Caco-2 (cell line): ENCODE data around the gene ZFHX2. TPM values are rescaled to one million over a fixed set of nuclear protein-coding genes. Genes with fewer than 3 reads are reported as not detected.

Experiments used
- BruUV-seq: library from RNA; stranded (reverse); fragments of 400-500 nt; replicated peaks from 2 replicates; lab custom pipeline; 2021; lab: Mats Ljungman, UMichigan
- CTCF ChIA-PET: fragments of 300-600 bp; sonication (Branson Sonifier 250); formaldehyde crosslinking; loops from one replicate; lab custom pipeline; 2022; ENCODE audit warnings: antibody characterized with exemption; lab: Charles Lee
- POLR2A ChIA-PET: fragments of 300-600 bp; sonication (Branson Sonifier 250); formaldehyde crosslinking; loops from one replicate; lab custom pipeline; 2022; ENCODE audit warnings: antibody characterized with exemption; lab: Charles Lee
- DNase-seq, 2 experiments: peaks; one replicate each; pipeline versions ENCODE4 v3.0.0 to v3.0.0-alpha.2; 2020 to 2022
- H3K27me3 ChIP-seq: replicated peaks from 2 replicates; pipeline ENCODE4 v1.6.0; 2011; ENCODE audit warnings: low read length; ENCODE audit not compliant: control insufficient read depth, insufficient read depth
- H3K36me3 ChIP-seq: 2 replicates; pipeline ENCODE4 v1.5.1; 2011; ENCODE audit warnings: low read length; ENCODE audit not compliant: control insufficient read depth, insufficient read depth
- H3K4me1 ChIP-seq: fragments of 250-450 bp; sonication (Bioruptor Pico); 2 replicates; pipeline ENCODE4 v1.5.1; 2020; ENCODE audit warnings: mild to moderate bottlenecking
- H3K4me3 ChIP-seq: 2 replicates; pipeline ENCODE4 v1.5.1; 2011; ENCODE audit warnings: low read depth, mild to moderate bottlenecking, control low read depth, low read length
- H3K9me3 ChIP-seq: fragments of 250-450 bp; sonication (Bioruptor Pico); 2 replicates; pipeline ENCODE4 v1.5.1; 2020; ENCODE audit warnings: mild to moderate bottlenecking, moderate library complexity
- H3K27ac Mint-ChIP-seq: one replicate; pipeline ENCODE4 v1.8.0; 2022; ENCODE audit warnings: mixed read lengths; ENCODE audit not compliant: unreplicated experiment
- H3K27me3 Mint-ChIP-seq: one replicate; pipeline ENCODE4 v1.8.0; 2022; ENCODE audit warnings: mixed read lengths; ENCODE audit not compliant: insufficient read depth, unreplicated experiment
- H3K36me3 Mint-ChIP-seq: one replicate; pipeline ENCODE4 v1.8.0; 2022; ENCODE audit warnings: mild to moderate bottlenecking, mixed read lengths; ENCODE audit not compliant: insufficient read depth, unreplicated experiment
- H3K4me1 Mint-ChIP-seq: one replicate; pipeline ENCODE4 v1.8.0; 2022; ENCODE audit warnings: low read depth, mixed read lengths; ENCODE audit not compliant: unreplicated experiment
- H3K4me3 Mint-ChIP-seq: one replicate; pipeline ENCODE4 v1.8.0; 2022; ENCODE audit warnings: mild to moderate bottlenecking, moderate library complexity, mixed read lengths; ENCODE audit not compliant: unreplicated experiment
- H3K9me3 Mint-ChIP-seq: one replicate; pipeline ENCODE4 v1.8.0; 2022; ENCODE audit warnings: mixed read lengths; ENCODE audit not compliant: unreplicated experiment
- intact Hi-C: fragments of 100-400 bp; cut with micrococcal nuclease; formaldehyde crosslinking; loops from one replicate; pipeline ENCODE4 v1.10.0; 2022; ENCODE audit not compliant: unreplicated experiment
- total RNA-seq: library from RNA; stranded (reverse); gene quantifications from 2 replicates; pipeline ENCODE4 v1.2.3, GENCODE V29; 2022
- TF ChIP-seq, protein P1 (sequence below), 2 experiments: fragments of 200-600 bp in 1 of 2; IDR thresholded peaks; 1 replicate in 1 of 2; 2 replicates in 1 of 2; pipeline versions ENCODE4 v1.5.1 to v1.8.0; 2011 to 2022; ENCODE audit warnings: antibody characterized with exemption in 1 of 2, control low read depth in 1 of 2, inconsistent platforms in 1 of 2, low read depth in 1 of 2, low read length in 1 of 2, mild to moderate bottlenecking in 1 of 2, moderate library complexity in 1 of 2; ENCODE audit not compliant: insufficient read depth in 1 of 2, severe bottlenecking in 1 of 2, unreplicated experiment in 1 of 2

ZFHX2 gene
- total RNA-seq, 1 experiment from 2014 or later, result 1.1 TPM

GRCh38 chr14:23529016-23529415, 22.5 kb downstream of the ZFHX2 start:
- H3K9me3 Mint-ChIP-seq, result no peaks in the 10 kb centered on the region
- H3K4me1 Mint-ChIP-seq, result no peaks in the 10 kb centered on the region
- POLR2A ChIA-PET, result interaction anchor here (0.6 kb wide), 1 partner anchor 11 kb away, joined by 3 read pairs; no protein-coding TSS in a partner anchor
- H3K4me1 ChIP-seq, result no peaks in the 10 kb centered on the region
- no peaks in the 10 kb centered on the region for H3K36me3 Mint-ChIP-seq
- DNase-seq, result no peak
- no peak overlapping the region for H3K27ac Mint-ChIP-seq
- no peaks in the 10 kb centered on the region for H3K27me3 ChIP-seq
- no peaks in the 10 kb centered on the region for H3K27me3 Mint-ChIP-seq
- no peak overlapping the region for H3K4me3 ChIP-seq
- BruUV-seq, result no TSS peak
- no peak overlapping the region for H3K4me3 Mint-ChIP-seq
- no peaks in the 10 kb centered on the region for H3K9me3 ChIP-seq
- TF ChIP-seq, protein P1, sequence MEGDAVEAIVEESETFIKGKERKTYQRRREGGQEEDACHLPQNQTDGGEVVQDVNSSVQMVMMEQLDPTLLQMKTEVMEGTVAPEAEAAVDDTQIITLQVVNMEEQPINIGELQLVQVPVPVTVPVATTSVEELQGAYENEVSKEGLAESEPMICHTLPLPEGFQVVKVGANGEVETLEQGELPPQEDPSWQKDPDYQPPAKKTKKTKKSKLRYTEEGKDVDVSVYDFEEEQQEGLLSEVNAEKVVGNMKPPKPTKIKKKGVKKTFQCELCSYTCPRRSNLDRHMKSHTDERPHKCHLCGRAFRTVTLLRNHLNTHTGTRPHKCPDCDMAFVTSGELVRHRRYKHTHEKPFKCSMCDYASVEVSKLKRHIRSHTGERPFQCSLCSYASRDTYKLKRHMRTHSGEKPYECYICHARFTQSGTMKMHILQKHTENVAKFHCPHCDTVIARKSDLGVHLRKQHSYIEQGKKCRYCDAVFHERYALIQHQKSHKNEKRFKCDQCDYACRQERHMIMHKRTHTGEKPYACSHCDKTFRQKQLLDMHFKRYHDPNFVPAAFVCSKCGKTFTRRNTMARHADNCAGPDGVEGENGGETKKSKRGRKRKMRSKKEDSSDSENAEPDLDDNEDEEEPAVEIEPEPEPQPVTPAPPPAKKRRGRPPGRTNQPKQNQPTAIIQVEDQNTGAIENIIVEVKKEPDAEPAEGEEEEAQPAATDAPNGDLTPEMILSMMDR (IDR thresholded peaks at IDR 0.05; ENCODE audit: insufficient read depth in 1 of 2, low read depth in 1 of 2, low read length in 1 of 2, severe bottlenecking in 1 of 2, unreplicated experiment in 1 of 2), result no peak
- intact Hi-C loops, result no loop called here
- CTCF ChIA-PET, result interaction anchor here (0.6 to 1.1 kb wide), 2 partner anchors 11 to 292 kb away, joined by 4 to 5 read pairs; no protein-coding TSS in a partner anchor
- H3K36me3 ChIP-seq, result no peaks in the 10 kb centered on the region

DNA sequence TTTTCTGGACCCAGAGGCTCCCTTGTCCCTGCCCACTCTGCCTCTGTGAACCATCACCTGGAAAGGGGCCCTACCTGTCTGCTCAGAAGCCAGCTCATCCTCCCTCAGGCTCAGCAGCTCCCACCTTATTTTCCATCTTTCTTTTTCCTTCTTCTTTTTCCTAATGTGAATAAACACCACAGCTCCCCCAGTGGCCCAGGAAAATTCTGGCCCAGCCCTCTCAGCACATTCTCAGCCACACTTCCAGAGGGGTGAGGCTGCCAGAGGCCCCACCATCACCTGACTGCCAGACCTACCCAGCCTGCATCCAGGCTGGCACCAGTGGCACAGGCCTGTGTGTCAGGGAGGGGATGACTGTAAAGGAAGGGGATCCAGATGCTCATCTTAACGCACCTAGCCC, 23.0 kb downstream of the ZFHX2 start:
- H3K36me3 ChIP-seq, result no peaks in the 10 kb centered on the region
- Mint-ChIP-seq H3K27ac (no peak overlapping the region), H3K4me1 (no peaks in the 10 kb centered on the region), H3K27me3 (no peaks in the 10 kb centered on the region), H3K9me3 (no peaks in the 10 kb centered on the region), H3K36me3 (no peaks in the 10 kb centered on the region), H3K4me3 (no peak overlapping the region)
- no peak overlapping the region for H3K4me3 ChIP-seq
- DNase-seq, result peak in 1 of 2 experiments; percentile 9
- H3K27me3 ChIP-seq, result no peaks in the 10 kb centered on the region
- no peaks in the 10 kb centered on the region for H3K4me1 ChIP-seq
- intact Hi-C loops, result no loop called here
- TF ChIP-seq, protein P1 (IDR thresholded peaks at IDR 0.05; ENCODE audit: insufficient read depth in 1 of 2, low read depth in 1 of 2, low read length in 1 of 2, severe bottlenecking in 1 of 2, unreplicated experiment in 1 of 2), result no peak
- POLR2A ChIA-PET, result no interaction called here
- CTCF ChIA-PET, result interaction anchor here (0.6 to 1.1 kb wide), 4 partner anchors 9 to 292 kb away, joined by 3 to 7 read pairs (median 4); no protein-coding TSS in a partner anchor
- no TSS peak for BruUV-seq
- no peaks in the 10 kb centered on the region for H3K9me3 ChIP-seq

- TF ChIP-seq, protein P1 (IDR thresholded peaks at IDR 0.05; ENCODE audit: insufficient read depth in 1 of 2, low read depth in 1 of 2, low read length in 1 of 2, severe bottlenecking in 1 of 2, unreplicated experiment in 1 of 2), result no peak
- ChIA-PET POLR2A (no interaction called here), CTCF (interaction anchor here (0.6 kb wide), 1 partner anchor 1054 kb away, joined by 3 read pairs; no protein-coding TSS in a partner anchor)
- Histone ChIP-seq H3K36me3 (no peaks in the 10 kb centered on the region), H3K9me3 (no peaks in the 10 kb centered on the region), H3K4me3 (no peak overlapping the region), H3K4me1 (no peaks in the 10 kb centered on the region), H3K27me3 (no peaks in the 10 kb centered on the region)
- no TSS peak for BruUV-seq
- Mint-ChIP-seq H3K27me3 (no peaks in the 10 kb centered on the region), H3K4me3 (no peak overlapping the region), H3K4me1 (no peaks in the 10 kb centered on the region), H3K36me3 (no peaks in the 10 kb centered on the region), H3K27ac (no peak overlapping the region), H3K9me3 (no peaks in the 10 kb centered on the region)
- intact Hi-C loops, result no loop called here
- no peak for DNase-seq
These were observed 26.0 kb downstream of the ZFHX2 start for GRCh38 chr14:23525611-23526010.
